HEK293T (cell line): ENCODE data around the gene VAMP3.

Source experiments
- FOXA1 ChIP-seq: fragments of 450-650 bp; IDR thresholded peaks from 2 replicates; pipeline ENCODE4 v1.6.1; 2016; ENCODE audit warnings: mild to moderate bottlenecking
- SP1 ChIP-seq: fragments of 450-650 bp; IDR thresholded peaks from 2 replicates; pipeline ENCODE4 v1.6.1; 2017
- TARDBP ChIP-seq: fragments of 450-650 bp; IDR thresholded peaks from 2 replicates; pipeline ENCODE4 v1.6.1; 2016

DNA sequence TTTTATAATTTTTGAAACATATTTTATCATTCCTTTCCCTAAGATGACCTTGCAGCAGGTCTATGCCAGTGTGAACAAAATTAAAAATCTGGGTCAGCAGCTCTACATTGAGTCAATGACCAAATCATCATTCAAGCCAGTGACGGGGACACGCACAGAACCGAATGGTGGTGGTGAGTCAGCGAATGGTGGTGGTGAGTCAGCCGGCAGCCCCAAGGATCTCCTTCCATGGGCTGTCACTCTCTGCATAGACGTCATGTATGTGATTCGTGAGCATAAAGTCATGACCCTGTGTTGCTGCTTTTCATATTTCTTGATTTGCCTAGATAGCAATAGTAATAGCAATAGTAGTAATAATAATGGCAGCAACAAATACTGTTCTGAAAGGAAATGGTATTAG lies 39.3 kb downstream of the VAMP3 start:
- TF ChIP-seq SP1 = no peak
- TF ChIP-seq TARDBP = no peak
- TF ChIP-seq FOXA1 = no peak
